D721Med (cell line): Measurements from ENCODE around the gene RAI14.
A peak's percentile ranks its signal among the peaks of the same experiment; 100 is the strongest.
"Not testable (repeated sequence)": the region's sequence is repeated elsewhere in the genome, so short reads cannot be mapped to it uniquely, and the experiment has no call there.

ENCODE experiments used
- DNase-seq: peaks from one replicate; pipeline ENCODE4 v3.0.0; 2011; ENCODE audit warnings: low spot score; ENCODE audit not compliant: insufficient read length
- FAIRE-seq: peaks from 2 replicates; lab custom pipeline; 2011; peaks lifted over from hg19 to GRCh38; lab: Jason Lieb, UNC
- CTCF ChIP-seq: IDR thresholded peaks from 2 replicates; pipeline ENCODE4 v1.5.1; 2012; ENCODE audit warnings: mild to moderate bottlenecking, control low read depth; ENCODE audit not compliant: insufficient read depth; ENCODE audit errors: missing control alignments

Gene RAI14

GRCh38 chr5:34699155-34700077 lies 43.3 kb downstream of the RAI14 start:
- FAIRE-seq, result no peak
- DNase-seq, result no peak
- no peak for TF ChIP-seq CTCF

DNA sequence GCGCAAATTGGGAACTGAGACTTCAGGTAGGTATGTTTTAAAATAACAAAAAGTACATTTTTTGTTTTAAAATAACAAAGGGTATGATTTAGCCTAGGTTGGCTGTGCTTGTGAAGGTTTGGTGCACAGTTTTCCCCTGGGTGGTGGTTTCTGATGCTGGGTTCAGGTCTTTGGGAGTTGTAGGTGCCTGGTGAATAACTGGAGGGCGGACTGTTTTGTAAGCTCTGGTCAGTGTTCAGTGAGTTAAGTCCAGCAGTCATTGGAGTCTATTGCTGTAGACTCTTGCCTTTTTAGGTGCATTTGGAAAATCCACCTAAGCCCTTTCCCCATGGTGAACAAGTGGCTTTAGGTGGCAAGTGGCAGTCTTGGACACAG lies 43.9 kb downstream of the RAI14 start:
- TF ChIP-seq CTCF, result no peak
- DNase-seq (no peak), FAIRE-seq (no peak)

DNA sequence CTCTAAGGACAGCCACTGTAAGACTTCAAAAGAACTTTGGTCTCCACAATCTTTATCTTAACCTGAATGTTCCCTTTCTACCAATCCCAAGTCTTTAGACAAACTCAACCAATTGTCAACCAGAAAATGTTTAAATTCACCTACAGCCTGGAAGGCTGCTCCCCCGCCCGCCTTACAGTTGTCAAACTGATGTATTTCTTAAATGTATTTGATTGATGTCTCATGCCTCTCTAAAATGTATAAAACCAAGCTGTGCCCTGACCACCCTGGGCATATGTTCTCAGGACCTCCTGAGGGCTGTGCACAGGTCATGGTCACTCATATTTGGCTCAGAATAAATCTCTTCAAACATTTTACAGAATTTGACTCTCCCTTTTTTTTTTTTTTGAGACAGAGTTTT lies 45.3 kb downstream of the RAI14 start:
- not testable (repeated sequence) for DNase-seq, FAIRE-seq

- no peak for TF ChIP-seq CTCF
- DNase-seq, result peak; percentile 16
- FAIRE-seq, result no peak
Observed at GRCh38 chr5:34703767-34704713, 47.9 kb downstream of the RAI14 start.

DNA sequence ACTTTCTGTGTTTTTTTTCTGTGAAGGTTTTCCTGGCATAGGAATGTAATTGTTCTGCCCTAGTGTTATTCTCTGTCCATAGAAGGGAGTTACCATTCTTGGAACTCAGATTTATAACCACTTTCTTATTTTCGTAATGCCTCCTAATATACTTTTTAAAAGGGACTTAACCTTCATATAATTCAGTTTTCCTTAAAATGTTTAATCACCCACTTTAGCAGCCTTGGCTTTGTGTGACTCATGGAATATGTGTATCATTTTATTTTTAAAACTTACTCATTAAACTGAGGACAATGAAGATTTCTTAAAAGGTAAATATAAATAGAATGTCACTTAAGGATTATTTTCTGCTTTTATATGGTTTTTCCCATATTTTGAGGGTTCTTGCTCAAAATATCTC lies 50.0 kb downstream of the RAI14 start:
- DNase-seq (no peak), FAIRE-seq (no peak)
- no peak for TF ChIP-seq CTCF

- FAIRE-seq, result no peak
- DNase-seq, result no peak
- no peak for TF ChIP-seq CTCF
Observed at GRCh38 chr5:34707451-34708107, 51.5 kb downstream of the RAI14 start.

DNA sequence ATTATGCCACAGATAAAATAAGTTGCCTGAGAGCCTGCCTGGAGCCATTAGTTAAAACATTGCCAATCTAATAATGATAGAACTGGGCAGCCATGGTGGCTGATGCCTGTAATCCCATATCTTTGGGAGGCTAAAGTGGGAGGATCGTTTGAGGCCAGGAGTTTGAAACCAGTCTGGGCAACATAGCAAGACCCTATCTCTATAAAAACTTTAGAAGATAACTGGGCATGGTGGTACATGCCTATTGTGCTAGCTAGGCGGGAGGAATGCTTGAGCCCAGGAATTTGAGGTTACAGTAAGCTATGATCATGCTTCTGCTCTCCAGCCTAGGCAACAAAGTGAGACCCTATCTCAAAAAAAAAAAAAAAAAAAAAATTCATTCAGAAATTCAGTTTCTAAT lies 52.6 kb downstream of the RAI14 start:
- FAIRE-seq (no peak), DNase-seq (no peak)
- TF ChIP-seq CTCF, result no peak
